ENCODE results near the gene TICRR.
"Not testable (repeated sequence)": the region's sequence is repeated elsewhere in the genome, so short reads cannot be mapped to it uniquely, and the experiment has no call there.

Gene TICRR

DNA sequence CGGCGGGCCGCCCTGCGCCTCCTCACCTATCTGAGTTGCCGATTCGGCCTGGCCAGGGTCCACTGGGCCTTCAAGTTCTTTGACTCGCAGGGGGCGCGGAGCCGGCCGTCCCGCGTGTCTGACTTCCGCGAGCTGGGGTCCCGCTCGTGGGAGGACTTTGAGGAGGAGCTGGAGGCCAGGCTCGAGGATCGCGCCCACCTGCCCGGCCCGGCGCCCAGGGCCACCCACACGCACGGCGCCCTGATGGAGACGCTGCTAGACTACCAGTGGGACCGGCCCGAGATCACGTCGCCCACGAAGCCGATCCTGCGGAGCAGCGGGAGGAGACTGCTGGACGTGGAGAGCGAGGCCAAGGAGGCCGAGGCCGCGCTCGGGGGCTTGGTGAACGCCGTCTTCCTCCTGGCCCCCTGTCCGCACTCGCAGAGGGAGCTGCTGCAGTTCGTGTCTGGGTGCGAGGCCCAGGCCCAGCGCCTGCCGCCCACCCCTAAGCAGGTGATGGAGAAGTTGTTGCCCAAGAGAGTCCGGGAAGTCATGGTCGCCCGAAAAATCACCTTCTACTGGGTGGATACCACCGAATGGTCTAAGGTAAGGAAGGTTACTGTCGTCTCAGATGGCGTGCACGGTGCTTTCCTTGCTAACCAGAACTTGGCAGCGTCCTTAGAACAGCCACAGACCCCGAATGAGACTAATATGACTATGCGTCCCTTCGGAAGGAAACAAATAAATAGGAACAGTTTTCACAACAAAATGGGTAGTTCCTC, 567 bp downstream of the TICRR start:
- DNase-seq, result no peak

DNA sequence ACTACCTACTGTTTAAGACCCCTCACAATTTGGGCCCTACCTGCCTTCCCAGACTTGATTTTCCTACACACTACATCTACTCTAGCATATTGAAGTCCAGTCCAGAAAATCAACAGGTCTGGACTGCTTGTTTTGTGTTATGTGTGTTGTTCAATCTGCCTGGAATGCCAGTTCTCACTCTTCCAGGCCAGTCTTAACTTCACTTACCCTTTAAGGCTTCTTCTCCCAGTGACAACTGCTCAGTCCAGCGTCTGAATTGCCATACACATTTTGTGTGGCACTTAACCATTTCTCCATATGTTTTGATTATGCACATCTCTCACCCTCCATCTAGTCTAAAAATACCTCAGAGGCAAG, 1.1 kb downstream of the TICRR start:
- DNase-seq, result no peak

DNA sequence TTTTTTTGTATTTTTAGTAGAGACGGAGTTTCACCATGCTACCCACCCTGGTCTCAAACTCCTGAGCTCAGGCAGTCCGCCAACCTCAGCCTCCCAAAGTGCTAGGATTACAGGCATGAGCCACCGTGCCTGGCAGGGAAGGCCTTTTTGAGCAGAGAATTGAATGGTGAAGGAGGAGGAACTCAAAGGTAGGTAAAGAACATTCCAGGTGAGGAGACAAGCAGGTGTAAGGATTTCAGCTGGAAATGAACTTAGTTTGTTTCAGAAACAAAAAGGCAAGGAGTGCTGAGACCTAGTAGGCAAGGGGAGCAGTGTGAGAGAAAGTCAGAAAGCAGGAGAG, 2.5 kb downstream of the TICRR start:
- no peak for DNase-seq

DNA sequence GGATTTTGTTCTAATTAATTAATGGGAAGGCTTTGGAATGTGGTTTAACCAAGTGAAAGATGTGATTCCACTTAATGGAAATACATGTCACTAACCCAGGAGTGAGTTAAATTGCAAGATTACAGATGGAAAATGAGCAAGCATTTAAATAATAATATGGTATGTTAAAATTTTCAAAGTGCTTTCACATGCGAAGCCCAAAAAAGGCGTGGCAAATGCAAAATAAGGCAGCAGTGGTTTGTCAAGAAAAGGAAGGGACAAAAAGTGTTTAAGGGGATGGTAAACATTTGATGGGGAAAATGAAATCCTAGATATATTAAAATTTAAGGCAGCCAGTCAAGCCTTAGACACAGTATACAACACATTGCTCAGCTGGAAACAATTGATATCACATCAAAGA, 2.9 kb downstream of the TICRR start:
- no peak for DNase-seq

DNA sequence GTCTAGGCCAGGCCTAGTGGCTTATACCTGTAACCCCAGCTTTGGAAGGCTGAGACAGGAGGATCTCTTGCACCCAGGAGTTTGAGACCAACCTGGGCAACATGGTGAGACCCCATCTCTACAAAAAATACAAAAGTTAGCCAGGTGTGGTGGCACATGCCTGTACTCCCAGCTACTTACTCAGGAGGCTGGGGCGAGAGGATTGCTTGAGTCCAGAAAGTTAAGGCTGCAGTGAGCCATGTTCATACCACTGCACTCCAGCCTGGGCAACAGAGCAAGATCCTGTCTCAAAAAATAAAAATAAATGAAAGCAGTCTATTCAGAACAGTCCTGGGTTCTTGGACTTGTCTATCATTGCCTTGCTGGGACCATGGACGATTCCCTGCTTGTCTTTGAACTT, 5.5 kb downstream of the TICRR start:
- DNase-seq, result not testable (repeated sequence)

DNA sequence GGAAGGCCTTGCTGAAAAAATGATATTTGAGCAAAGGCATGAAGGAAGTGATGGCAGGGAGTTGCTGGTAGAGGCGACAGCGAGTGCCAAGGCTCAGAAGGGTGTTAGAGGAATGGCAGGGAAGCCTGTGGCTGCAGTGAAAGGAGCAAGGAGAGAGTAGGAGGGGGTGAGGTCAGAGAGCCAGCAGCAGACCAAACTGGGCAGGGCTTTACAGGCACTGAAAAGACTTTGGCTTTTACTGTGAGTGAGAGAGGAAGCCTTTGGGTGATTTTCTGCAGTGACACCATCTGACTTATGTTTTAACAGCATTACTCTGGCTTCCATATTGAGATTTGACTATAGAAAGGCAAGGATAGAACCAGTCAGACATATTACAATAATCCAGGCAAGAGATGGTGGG, 11.4 kb downstream of the TICRR start:
- no peak for DNase-seq

DNA sequence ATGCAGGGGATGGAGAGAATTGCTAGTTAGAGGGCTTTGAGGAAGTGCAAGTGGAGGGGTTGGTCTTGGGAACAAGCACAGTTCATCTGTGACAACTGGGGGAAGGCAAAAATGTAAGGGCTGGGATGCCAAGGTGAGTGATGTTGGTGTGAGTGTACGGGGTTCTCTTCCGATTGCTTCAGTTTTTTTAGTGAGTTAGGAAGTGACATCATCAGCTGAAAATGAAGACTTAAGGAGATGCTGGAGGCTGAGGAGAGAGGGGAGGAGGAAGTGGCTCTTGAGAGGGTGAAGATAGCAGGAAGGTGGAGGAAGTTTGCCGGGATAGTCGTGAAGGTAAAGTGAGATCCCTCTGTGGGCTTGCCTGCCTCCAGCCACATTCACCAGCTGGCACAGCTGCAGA, 12.7 kb downstream of the TICRR start:
- DNase-seq, result no peak

DNA sequence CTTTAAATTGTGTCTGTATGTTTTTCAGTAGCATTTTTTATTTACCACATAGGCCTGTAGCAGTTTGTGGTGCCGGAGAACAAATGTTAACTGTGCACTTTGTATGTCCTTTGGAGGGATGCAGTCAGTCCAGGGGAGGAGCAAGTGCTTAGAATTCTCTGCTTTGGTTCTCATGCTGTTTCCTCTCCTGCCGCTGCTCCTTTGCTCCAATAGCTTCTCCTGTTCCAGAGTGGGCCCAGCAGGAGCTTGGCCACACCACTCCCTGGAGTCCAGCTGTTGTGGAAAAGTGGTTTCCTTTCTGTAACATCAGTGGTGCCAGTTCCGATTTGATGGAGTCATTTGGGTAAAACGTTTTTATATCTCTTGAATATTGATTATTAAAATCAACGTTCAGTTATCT, 16.6 kb downstream of the TICRR start:
- DNase-seq, result no peak

DNA sequence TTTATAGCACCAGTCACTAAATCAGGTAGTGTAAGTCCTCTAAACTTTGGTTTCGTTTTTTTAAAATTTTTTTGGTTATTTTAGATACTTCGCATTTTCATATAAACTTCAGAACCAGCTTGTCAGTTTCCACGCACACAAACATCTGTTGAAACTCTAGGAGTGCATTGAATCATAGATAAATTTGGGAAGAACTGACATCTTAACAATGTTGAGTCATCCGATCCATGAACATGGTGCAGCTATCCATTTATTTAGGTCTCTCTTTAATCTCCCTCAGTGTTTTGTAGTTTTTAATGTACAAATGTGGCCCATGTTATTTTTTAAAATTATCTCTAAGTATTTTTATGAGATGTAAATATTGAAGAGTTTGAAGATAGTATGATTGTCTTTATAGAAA, 17.7 kb downstream of the TICRR start:
- DNase-seq, result no peak

DNA sequence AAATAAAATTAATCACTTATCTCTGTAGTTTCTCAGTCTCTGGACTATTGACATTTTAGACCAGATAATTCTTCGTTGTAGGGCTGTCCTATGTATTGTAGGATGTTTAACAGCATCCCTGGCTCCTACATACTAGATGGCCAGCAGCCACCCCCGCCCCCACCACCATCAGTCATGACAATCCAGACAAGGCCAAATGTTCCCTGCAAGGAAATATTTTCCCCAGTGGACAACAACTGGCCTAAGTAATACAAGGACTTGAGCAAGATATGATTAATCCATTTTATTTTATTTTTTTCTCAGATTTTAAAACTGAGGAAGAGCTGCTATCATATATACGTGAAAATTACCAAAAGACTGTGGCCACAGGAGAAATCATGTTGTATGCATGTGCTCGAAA, 23.8 kb downstream of the TICRR start:
- no peak for DNase-seq

DNA sequence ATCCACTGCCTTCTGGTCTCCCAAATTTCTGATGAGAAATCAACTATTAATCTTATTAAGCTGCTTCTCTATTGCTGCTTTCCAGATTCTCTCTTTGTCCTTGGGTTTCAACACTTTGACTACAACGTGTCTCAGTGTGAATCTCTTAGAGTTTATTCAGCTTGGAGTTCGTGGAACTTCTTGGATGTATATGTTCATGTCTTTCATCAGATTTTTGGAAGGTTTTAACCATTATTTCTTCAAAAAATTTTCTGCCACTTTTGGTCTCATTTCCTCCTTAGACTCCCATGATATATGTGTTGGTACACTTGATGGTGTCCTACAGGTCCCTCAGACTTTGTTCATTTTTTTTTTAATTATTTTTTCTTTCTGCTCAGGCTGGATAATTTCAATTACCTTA, 36.0 kb downstream of the TICRR start:
- DNase-seq, result no peak

DNA sequence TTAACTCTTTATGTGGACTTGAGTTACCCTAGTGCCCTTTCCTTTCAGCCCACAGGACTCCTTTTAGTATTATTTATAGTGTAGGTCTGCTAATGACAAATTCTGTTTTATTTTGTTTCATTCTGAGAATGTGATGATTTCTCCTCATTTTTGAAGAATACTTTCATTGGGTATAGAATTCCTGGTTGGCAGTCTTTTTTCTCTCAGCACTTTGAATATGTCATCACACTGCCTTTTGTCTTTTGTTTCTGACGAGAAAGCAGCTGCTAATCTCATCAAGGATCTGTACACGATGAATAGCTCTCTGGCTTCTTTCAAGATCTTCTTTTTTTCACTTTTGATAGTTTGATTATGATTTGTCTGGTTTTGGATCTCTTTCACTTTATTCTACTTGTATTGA, 37.8 kb downstream of the TICRR start:
- DNase-seq, result no peak

DNA sequence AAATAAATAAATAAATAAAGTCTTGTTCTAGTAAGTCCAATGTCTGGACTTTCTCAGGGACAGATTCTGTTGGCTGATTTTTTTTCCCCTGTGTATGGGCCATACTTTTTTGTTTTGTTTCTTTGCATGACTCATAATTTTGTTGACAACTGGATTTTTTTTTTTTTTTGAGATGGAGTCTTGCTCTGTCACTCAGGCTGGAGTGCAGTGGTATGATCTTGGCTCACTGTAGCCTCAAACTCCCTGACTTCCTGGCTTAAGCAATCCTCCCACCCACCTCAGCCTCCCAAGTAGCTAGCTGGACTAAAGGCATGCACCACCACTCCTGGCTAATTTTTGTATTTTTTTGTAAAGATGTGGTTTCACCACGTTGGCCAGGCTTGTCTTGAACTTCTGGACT, 38.9 kb downstream of the TICRR start:
- DNase-seq, result no peak

DNA sequence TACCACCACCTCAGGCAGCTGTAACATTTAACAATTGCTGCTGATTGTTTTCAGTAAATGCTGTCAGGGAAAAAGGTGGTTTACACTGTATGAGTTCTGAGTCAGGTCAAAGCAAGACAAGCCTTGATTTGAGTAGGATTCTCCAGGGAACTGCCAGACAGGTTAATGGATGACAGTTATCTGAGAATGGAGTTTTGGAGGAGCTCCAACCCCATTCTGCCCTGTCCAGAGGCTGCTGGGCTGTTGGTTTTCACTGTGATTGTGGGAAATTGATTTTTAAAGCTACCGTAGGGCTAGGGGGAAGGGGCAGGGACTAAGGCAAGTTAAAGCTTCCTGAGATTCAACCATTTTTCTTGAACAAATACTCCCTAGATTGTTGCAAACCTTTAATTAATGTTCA, 39.9 kb downstream of the TICRR start:
- DNase-seq, result no peak

DNA sequence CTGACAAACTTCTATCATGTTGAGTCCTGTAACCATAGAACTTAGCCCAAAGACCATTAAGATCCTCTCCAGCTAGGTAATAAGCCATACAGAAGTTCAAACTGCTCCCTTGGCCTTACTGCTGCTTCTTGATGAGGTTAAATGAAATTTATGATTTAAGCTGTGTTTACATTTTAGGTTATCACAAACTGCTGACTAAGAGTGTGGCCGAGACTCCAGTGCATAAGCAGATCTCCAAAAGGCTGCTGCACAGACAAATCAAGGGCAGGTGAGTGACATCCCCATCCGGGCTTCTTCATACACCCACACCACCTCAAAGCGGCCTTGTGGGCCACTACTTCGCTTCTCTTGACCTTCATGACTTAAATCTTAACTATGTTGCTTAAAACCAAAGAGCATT, 41.0 kb downstream of the TICRR start:
- DNase-seq, result no peak

DNA sequence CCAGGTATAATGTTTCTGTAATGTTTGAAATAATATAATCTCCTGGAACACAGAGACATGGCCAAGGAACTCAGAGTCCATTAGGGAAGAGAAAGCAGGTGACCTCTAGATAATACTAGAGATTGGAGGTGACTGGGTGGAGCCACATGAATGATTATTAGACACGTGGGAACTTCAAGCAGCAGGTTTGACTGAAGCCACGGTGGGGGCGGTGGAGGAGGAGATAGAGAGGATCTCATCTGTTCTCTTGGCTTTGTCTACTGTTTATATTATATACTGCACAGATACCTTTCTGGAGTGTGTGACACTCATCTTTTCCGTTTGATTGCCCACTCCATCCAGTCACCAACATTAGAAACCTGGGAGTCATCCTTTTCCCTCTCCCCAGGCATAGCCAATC, 46.3 kb downstream of the TICRR start:
- DNase-seq, result no peak

DNA sequence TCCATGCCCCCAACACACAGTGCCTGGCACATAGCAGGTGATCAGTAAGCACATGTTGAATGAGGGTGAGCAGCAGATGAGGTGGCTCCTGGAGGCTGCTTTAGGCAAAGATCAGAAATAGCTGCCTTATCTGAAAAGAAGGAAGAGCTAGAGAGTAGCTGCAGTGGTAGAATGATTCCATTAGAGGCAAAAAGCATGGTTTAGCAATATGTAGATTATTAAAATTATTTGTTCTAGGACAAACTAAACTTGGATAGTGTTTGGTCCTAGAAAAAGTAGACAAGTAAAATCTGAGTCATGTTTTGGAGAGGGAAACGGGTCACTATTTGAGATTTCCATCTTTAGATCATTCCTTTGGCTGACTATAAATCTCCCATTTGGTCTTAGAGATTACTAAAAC, 47.9 kb downstream of the TICRR start:
- no peak for DNase-seq

DNA sequence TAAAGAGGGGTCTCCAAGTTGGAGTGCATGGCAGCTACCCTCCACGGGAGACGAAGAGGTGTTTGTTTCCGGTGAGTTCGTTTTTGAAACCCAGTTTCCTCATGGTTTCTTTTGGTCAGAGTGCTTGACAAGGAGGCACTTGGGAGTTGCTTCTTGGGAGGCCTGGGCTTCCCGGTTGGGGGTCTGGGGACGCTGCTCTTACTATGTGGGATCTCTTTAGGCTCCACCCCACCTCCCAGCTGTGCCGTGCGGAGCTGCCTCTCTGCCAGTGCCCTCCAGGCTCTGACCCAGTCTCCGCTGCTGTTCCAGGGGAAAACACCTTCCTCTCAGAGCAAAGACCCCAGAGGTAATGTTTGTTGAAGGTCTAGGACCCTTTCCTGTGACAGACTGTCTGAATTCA, 50.4 kb downstream of the TICRR start:
- no peak for DNase-seq

DNA sequence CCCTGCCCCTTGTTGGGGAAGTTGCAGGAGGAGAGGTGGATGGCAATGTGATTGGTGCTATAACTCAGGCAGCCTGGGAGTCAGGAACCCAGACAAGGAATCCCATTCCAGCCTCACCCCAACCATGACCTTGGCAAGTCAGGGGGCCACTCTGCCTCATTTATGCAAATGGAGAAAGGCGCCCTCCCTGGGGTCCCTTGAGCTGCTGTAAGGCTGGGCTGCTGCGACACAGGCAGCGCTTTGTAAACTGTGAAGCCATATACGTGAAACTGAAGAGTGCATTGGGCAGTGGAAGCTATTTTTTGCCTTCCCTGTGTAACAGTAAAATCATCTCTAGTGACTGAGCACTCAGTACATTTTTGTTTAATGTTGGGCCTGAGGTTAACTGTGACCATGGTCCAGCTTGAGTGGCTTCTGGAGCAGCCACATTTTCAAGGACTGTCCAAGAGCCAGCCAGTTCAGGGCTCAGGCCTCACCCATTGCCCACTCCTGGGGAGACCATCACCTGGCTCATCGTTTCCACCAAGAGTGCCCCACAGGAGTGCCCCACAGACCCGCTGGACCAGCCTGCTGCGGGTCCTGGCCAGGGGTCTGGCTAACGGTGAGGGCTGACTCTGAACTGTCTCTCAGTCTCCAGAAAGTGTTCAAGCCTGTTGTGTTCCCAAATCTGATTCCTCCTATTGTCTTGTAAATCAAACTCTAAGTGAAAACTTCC, 52.1 kb downstream of the TICRR start:
- no peak for DNase-seq

DNA sequence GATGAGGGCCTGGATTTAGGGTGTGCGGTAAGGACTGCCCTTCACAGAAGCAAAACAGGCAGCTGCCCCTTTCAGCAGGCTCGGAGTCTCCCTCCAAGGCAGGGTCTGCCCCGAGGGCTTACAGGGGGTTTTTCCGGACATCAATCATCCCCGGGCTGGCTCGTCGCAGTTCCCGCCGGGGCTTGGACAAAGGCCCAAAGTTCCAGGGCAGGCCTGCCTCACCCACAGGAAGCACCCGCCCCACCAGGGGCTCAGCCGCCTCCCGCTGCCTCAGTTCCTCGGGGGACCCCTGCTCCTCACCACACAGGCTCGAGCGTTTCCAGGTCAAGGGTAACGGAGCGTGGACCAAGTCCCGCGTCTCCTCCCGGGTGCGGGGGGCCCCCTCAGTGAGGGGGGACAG, 53.0 kb downstream of the TICRR start:
- no peak for DNase-seq

DNA sequence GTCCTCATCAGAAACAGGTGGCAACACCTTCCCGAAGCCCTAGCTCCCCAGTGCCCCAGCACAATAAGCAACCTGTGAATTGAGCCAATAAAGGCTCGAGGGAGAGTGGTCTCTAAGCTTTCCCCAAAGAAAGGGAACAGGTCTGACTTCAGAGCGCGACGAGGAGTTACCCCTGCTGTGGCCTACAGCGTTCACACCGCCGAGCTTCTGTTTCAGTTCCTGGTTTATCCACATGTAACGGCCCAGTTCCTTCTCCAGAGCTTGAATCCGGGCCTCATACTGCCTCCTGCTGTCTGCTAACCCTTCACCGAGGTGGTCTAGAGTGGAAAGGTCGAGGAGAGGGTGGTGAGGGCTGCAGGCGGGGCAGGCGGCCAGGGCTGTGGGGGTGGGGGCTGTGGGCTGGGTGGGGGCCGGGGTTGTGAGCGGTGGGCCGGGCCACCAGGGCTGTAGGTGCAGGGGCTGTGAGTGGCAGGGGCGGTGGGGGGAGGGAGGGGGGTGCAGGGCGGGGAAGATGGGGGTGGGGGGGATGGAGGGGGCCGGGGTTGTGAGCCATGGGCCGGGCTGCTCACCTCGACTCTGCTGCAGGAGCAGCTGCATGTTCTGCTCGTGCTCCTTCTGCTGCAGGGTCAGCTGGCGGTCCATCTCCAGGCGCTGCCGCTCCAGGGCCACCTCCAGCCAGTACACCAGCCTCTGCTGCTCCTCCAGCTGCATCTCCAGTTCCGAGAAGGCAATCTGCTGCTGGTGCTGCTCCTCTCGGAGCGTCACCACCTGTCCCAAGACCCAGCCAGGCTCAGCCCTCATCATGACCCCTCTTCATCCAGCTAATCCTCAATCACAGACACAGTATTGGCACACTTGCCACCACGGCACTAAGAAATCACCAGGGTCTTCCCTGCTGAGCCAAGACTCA, 53.8 kb downstream of the TICRR start:
- DNase-seq, result no peak

DNA sequence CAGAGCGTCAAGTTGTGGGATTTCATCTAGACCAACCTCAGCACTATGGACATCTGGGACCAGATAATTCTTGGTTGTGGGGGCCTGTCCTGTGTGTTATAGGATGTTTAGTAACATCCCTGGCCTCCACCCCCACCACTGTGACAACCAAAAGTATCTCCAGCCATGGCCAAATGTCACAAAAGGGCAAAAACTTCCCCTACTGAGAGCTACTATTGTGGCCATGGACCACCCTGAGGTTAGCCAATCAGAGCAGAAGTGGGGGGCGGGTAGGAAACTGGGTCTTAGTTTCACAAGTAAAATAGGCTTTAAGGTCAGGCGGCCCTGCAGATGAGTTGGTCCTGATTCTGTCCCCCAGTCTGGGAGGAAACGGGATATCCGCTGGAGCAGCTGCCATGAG, 54.6 kb downstream of the TICRR start:
- no peak for DNase-seq

DNA sequence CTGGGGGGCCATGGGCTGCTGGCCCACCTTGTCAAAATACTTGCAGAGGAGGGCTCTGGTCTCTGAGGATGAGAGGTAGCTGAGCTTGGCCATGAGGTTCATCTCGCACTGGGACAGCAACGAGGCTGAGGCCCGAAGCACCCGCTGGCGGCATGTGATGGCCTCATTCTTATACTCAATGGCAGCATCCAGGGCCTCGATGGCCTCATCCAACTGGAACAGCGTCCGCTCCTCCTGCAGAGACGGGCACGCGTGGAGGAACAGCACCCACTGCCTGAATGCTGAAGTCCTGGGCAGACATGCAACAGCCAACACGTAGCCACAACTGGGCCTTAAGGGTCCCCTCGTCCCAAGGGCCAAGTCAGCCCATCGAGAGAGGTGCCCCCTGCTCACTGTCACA, 55.0 kb downstream of the TICRR start:
- DNase-seq, result no peak

All from SHP77 treated with DMSO at 0.1 percent for 48 hours (cell line).